GM18520 (cell line): ENCODE measurements around the gene SDK2.

Experiments
- ATAC-seq: cut with Tn5 transposase; IDR thresholded peaks from one replicate; pipeline ENCODE4 v1.9.1; 2021; ENCODE audit not compliant: unreplicated experiment

SDK2 gene

DNA sequence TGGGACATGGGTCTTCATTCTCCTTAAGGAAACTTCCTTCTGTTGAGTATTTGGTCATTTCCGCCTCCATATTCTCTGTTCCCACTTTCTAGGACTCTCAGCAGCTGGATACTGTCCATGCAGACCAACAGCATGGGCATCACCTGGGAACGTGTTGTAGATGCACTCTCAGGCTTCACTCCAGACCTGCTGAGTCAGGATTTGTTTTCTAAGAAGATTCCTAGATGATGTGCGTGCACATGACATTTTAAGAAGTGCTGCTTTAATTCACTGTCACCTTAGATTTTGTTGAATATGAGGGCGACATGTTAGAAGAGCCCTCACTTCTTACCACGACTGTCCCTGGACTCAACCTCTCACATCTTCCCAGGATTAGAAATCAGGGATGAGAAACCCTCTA lies 10.0 kb upstream of the SDK2 start:
- ATAC-seq, result no peak

- no peak for ATAC-seq
These were observed 9.6 kb upstream of the SDK2 start for GRCh38 chr17:73653810-73654209.

GRCh38 chr17:73652886-73653480 lies 8.7 kb upstream of the SDK2 start:
- ATAC-seq, result no peak

- ATAC-seq, result no peak
These were observed 6.5 kb upstream of the SDK2 start for GRCh38 chr17:73650617-73651200.

- no peak for ATAC-seq
These were observed 5.9 kb upstream of the SDK2 start for GRCh38 chr17:73650140-73650539.

DNA sequence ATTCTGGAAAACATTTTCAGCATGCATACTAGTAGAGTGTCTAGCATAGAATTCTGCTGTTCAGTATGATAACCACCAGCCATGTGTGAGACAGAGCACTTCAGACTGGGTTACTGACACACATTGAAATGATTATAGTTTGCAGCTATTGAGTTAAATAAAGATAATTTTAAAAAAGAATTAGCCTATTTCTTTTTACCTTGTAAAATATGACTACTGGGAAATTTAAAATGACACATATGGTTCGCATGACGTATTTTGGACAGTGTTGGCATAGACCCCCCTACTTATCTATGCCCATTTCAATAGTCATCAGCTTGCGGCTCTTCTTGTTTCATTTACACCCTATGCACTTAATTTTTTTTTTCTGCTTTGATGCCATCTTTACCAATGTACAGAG lies 4.7 kb upstream of the SDK2 start:
- no peak for ATAC-seq

DNA sequence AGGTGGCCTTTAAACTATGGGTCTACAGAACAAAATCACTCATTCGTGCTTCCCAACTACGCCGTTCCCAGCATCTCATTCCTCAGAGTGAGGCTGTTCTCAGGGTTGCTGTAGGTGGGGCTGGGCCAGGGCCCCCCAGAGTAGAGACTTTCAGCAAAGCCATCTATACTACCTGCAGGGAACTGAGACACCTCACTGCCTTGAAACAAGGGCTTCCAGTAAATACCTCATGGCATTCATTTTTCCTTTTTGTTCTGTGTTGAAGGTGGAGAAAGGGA lies 4.2 kb upstream of the SDK2 start:
- no peak for ATAC-seq

DNA sequence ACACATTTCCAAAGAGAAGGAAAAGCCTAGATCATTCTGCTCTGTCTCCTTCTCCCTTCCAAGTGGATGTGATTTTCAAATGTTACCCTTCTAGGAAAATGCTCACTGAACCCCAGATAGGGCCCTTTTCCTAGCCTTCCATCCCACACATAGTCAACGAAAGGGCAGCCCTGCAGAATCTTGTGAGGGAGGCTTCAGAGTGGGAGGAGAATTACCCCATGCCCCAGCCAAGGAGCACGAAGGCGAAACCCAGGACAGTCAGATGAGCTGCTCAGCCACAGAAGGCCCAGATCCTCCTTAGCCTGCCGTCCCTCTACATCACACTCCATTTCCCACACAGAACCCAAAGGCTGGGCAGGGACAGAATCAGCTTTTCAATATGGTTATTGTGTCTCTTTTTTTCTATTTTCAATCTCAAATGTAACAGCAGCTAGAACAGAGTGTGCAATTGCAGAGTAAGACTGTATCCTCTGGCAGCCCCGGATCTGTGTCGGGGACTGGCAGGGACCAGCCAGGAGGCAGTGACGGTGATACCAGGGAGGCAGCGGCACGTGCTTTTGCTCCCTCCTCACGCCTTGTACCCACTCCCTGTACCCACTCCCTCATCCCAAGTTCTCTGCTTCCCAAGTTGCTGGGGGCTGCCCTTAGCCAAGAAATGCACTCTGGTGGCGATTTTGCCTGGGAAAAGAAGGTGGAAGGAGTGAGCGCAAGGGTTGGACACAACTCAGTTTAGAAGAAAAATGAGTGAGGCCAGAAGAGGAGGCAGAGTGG lies 3.7 kb upstream of the SDK2 start:
- ATAC-seq, result no peak

DNA sequence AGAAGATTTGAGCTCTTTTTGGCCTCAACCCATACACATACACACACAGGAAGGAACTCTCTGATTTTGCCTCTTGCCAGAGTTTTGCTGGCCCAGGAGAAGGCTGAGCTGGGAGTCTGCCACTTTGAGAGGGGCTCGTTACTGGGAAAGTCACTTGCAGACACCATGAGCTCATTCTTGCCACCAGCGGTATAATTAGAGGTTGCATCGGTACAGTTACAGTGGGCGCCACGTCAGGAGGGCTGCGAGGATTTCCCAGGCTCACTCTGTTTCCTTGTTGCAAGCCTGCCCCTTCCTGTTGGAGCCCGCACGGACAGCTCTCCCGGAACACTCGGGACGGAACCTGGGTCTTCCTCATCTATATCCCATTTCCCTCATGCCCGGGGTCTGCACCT lies 3.1 kb upstream of the SDK2 start:
- no peak for ATAC-seq

- ATAC-seq, result no peak
These were observed 2.4 kb upstream of the SDK2 start for GRCh38 chr17:73646409-73647300.

DNA sequence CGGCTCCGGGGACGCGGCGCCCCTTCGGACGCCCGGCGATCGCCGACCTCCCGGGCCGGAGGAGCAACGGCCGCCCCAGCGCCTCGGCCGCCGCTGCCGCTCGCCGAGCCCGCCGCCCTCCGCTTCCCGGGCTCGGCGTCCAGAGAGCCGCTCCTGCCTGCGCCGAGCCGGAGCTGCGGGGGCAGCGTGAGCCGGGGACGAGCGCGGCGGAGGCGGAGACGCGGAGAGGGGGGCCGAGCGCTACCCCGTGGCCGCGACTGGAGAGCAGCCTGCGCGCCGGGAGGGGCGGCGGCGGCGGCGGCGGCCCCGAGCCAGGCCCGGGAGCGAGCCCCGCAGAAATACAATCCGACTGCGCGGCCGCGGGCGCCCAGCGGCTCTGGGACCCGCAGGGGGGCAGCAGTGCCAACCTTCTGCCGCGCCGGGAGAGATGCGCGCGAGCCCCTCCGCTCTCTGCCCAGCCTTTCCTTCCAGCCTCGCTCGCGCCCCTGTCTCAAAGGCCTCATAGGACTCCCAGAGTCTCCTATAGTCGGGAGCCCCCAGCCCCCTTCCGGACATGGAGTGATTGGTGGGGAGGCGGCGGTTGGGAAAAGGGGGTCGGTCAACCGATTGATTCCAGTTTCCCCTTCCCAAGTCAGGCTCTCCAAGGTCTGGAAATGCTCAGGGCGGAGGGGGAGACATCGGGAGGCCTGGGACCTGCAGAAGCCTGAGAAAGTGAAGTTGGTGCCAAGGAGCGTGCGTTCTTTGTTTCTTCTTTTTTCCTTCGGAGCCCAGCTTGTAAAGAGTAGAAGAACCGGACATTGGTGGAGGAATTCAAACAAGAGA lies 1.0 kb upstream of the SDK2 start:
- no peak for ATAC-seq

DNA sequence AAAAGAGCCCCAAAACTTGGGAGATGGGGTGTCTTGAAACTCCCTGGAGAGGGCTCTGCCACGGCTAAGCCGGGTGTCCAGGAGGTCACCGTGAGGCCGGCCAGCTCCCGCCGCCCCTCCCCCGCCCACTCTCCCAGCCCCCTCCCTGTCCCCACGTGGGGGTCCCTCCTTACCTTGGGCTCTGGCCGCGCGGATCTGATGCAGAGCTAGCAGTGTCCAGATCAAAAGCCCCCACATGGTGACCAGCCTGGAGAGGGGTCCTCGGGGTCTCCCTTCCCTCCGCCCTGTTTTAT lies 447 bp downstream of the SDK2 start:
- no peak for ATAC-seq

DNA sequence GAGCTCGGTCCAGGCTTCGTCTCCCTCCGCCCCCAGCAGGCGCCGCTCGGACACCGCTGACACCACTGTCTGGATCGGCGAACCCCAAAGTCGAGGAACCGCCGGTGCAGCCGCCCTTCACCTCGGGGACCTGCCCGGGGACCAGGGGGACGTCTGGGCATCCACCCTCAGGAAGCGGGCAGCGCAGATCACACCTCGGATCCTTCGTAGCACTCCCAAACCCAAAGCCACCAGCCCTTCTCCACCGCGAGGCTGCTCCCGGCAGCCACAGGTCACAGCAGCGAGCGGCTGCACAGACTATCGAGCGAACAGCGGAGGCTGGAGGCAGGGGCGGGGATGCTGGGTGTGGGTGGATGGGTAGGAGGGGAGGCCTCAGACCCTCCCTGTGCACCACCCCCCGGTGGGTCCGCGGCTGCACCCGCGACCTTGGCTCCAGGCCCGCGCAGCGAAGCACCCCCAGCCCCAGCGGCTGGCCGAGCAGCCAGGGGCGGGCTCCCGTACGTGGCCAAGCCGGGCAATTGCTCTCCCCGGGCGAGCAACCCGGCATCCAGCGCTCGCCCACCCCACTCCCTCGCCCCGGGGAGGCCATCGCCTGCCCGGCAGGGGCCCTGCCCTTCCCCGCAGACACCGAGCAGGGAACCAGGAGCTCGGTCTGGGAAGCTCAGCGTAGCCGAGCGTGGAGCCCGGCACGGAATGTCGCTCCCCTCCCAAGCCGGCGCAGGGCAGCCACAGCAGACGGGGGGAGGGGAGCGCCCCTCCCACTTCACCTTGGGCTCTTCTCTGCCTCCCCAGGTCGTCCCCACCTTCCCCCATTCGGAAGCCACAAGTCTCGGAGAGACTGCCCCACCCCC lies 1.0 kb downstream of the SDK2 start:
- ATAC-seq, result no peak

DNA sequence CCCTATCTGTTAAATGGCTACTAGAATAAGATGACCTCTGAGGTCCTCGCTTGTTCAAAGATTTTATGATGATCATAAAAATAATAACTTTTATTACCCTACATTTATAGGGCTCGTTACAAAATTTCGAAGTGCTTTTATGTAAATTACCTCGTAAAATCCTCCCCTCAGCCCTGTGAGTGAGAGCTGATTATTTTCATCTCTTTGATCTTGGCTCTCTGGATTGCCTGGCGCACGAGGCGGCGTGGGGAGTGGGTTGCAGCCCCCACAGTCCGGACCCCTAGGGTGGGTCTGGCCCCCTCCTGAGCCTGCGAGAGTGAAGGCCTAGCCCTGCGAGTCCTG lies 1.6 kb downstream of the SDK2 start:
- ATAC-seq, result no peak

- no peak for ATAC-seq
These were observed 2.2 kb downstream of the SDK2 start for GRCh38 chr17:73641826-73642600.

GRCh38 chr17:73640691-73641090 lies 3.6 kb downstream of the SDK2 start:
- no peak for ATAC-seq

DNA sequence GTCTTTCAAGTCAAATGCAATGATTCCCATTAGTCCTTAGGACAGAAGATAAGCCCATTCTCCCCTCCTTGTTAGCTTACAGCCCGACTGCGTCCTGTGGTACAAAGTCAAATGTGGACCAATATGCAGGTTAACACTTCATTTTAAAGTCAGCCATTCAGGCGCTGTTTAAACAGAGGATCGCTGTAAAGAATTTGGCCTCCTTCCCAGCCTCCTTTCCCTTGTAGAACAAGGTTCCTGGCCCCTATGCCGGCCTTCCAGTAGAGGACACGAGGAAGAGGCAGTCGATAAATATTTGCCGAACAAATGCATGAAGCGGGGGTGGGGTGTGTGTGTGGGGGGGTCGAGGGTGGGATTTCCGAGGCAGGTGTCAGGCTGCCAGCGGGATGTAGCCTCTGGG lies 4.3 kb downstream of the SDK2 start:
- ATAC-seq, result no peak

GRCh38 chr17:73639322-73639721 lies 4.9 kb downstream of the SDK2 start:
- no peak for ATAC-seq

GRCh38 chr17:73638556-73638955 lies 5.7 kb downstream of the SDK2 start:
- ATAC-seq, result no peak

- no peak for ATAC-seq
These were observed 6.4 kb downstream of the SDK2 start for GRCh38 chr17:73637866-73638265.
